WERI-Rb-1 (cell line): ENCODE results near the gene FRS3.

Source experiments
- DNase-seq: peaks from one replicate; pipeline ENCODE4 v3.0.0-alpha.2; 2020
- H3K27ac ChIP-seq: fragments of 250-450 bp; sonication (Bioruptor Pico); 2 replicates; pipeline ENCODE4 v1.5.1; 2020; ENCODE audit warnings: mild to moderate bottlenecking, moderate library complexity
- H3K27me3 ChIP-seq: fragments of 250-450 bp; sonication (Bioruptor Pico); 2 replicates; pipeline ENCODE4 v1.5.1; 2021; ENCODE audit warnings: mild to moderate bottlenecking, low read depth, moderate library complexity; ENCODE audit not compliant: insufficient read depth, severe bottlenecking
- H3K36me3 ChIP-seq: fragments of 250-450 bp; sonication (Bioruptor Pico); 2 replicates; pipeline ENCODE4 v1.5.1; 2020; ENCODE audit warnings: mild to moderate bottlenecking, moderate library complexity
- H3K4me3 ChIP-seq: 2 replicates; pipeline ENCODE4 v1.5.1; 2011; ENCODE audit warnings: low read depth, mild to moderate bottlenecking, control low read depth, low read length
- H3K9me3 ChIP-seq: fragments of 250-450 bp; sonication (Bioruptor Pico); 2 replicates; pipeline ENCODE4 v1.5.1; 2021; ENCODE audit warnings: mild to moderate bottlenecking, moderate library complexity; ENCODE audit not compliant: severe bottlenecking
- TF ChIP-seq, protein P1 (sequence below): IDR thresholded peaks from 2 replicates; pipeline ENCODE4 v1.5.1; 2011; ENCODE audit warnings: low read depth, mild to moderate bottlenecking, control low read depth, inconsistent platforms, low read length

Gene FRS3

DNA sequence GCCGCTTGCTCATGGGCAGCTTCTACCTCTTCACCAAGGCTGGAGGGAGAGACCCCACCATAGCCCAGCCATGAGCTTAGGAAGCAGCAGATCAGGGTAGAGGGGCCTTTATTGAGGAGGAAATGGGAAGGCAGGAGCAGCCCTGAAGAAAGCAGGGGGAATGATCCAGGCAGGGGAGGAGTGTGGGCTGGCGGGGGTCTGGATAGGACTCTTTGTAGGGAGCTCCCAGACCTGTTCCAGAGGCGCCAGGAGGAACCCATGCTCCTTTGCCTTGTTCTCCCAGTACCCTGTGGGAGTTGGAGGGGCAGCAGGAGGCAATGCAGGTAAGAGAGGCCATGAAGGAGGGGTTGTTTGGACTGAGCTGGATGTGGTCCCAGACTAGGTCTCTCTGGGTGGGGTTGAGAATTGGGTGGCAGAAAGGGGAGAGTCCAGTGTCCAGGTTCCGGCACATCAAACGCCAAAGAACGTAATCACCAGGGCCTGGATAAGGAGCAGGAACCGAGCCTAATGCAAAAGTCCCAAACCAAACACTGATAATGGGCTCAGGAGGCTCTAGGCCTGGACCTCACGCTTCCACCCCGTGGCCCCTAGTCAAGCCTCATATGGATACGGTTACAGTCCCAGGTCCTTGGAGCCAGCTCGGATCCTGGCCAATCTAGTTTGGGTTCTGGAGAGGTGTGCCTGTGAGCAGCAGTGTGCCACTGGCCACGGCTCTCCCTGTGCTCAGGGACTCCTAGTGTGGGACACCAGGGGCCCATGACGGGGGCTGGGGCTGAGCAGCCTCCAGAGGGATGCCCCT is 20.4 kb downstream of the FRS3 start:
- TF ChIP-seq, protein P1, sequence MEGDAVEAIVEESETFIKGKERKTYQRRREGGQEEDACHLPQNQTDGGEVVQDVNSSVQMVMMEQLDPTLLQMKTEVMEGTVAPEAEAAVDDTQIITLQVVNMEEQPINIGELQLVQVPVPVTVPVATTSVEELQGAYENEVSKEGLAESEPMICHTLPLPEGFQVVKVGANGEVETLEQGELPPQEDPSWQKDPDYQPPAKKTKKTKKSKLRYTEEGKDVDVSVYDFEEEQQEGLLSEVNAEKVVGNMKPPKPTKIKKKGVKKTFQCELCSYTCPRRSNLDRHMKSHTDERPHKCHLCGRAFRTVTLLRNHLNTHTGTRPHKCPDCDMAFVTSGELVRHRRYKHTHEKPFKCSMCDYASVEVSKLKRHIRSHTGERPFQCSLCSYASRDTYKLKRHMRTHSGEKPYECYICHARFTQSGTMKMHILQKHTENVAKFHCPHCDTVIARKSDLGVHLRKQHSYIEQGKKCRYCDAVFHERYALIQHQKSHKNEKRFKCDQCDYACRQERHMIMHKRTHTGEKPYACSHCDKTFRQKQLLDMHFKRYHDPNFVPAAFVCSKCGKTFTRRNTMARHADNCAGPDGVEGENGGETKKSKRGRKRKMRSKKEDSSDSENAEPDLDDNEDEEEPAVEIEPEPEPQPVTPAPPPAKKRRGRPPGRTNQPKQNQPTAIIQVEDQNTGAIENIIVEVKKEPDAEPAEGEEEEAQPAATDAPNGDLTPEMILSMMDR = no peak
- Histone ChIP-seq H3K27me3 (no peaks in the 10 kb centered on the region), H3K4me3 (no peak overlapping the region)

DNA sequence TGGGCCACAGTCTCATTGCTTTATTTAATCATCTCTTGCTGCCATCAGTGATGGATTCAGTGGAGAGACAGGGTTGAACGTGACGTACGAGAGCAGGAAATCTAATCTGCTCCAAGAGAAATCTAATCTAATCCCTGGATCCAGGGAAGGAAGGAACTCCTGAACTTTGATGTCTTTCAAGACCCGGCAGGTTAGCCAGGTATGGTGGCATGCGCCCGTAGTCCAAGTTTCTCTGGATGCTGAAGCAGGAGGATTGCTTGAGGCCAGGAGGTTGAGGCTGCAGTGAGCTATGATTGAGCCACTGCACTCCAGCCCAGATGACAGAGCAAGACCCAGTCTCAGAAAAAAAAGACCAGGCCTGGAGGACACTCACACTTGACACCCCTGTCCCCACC is 21.1 kb downstream of the FRS3 start:
- Histone ChIP-seq H3K27ac (no peak overlapping the region), H3K27me3 (no peaks in the 10 kb centered on the region), H3K4me3 (no peak overlapping the region), H3K36me3 (no peaks in the 10 kb centered on the region), H3K9me3 (no peaks in the 10 kb centered on the region)
- DNase-seq = no peak
- TF ChIP-seq, protein P1 = no peak

More for the DNA sequence above, 20.4 kb downstream of the FRS3 start:
- H3K27ac ChIP-seq = no peak overlapping the region
- no peaks in the 10 kb centered on the region for H3K9me3 ChIP-seq
- DNase-seq = no peak
- no peaks in the 10 kb centered on the region for H3K36me3 ChIP-seq

DNA sequence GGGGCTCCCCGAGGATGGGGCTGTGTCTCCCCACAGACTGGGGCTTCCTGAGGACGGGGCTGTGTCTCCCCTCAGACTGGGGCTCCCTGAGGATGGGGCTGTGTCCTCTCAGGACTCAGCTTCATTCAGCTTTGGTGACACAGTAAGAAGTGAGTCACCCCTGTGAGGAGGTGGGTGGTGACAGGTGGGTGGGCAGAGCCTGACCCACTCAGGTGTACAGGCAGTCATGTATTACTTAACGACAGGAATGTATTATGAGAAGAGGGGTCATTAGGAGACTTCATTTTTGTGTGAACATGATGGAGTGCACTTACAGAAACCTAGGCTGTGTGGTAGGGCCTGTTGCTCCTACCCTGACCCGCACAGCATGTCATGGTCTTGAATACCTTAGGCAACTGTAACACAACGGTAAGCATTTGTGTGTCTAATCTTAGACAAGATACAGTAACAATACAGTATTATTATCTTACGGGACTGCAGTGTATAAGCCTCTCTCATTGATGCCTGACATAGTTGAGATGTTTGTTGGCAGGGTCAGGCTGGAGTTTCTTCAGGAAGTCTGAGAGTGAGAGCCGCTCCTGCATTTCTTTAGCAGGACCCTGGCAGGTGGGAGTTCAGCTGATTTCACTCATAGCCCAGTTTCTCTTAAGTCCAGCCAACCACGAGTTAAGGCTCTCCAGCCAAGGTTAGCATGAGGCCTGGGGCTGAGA is 21.6 kb downstream of the FRS3 start:
- H3K9me3 ChIP-seq = no peaks in the 10 kb centered on the region
- DNase-seq = no peak
- no peak overlapping the region for H3K4me3 ChIP-seq
- H3K36me3 ChIP-seq = no peaks in the 10 kb centered on the region
- TF ChIP-seq, protein P1 = no peak
- no peak overlapping the region for H3K27ac ChIP-seq
- no peaks in the 10 kb centered on the region for H3K27me3 ChIP-seq

DNA sequence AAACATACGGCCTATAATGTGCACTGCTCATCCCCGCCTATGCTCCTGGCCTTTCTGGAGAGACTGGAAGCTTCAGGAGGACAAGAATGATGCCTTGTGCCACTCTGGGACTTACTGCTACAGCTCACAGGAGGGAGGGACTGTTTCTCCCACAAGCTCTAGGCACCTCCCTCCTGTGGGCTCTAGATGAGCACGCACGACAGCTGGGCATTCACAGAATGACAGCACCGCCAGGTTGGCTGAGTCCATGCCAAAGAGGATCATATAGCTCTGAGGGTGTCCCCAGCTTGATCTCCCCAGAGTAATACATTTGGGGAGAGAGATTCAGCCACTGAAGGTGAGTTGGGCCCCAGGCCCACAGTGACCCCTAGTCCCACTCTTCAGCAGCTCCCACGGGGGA is 22.4 kb downstream of the FRS3 start:
- no peak overlapping the region for H3K27ac ChIP-seq

DNA sequence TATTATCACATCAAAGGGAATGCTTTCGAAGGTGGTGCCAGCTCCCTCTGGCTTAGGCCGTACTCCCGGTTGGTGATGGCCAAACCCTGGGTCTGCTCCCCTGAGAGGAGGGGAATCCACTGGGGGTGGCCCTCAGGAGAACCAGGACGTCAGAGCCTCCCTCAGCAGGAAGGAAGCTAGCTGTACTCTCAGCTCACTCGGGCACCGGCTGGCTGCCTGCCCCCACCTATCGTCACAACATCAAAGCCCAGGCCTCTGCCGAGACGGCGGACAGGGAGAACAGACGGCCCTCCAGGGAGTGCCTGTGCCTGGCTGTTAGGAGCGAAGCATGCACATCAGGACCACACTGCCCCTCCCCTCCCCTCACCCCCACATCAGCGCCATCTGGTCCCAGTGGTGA is 23.3 kb downstream of the FRS3 start:
- Histone ChIP-seq H3K9me3 (no peaks in the 10 kb centered on the region), H3K4me3 (no peak overlapping the region), H3K36me3 (no peaks in the 10 kb centered on the region), H3K27ac (no peak overlapping the region), H3K27me3 (no peaks in the 10 kb centered on the region)
- no peak for DNase-seq
- TF ChIP-seq, protein P1 = no peak

More for the DNA sequence above, 22.4 kb downstream of the FRS3 start:
- H3K4me3 ChIP-seq = no peak overlapping the region
- H3K36me3 ChIP-seq = no peaks in the 10 kb centered on the region
- H3K27me3 ChIP-seq = no peaks in the 10 kb centered on the region
- H3K9me3 ChIP-seq = no peaks in the 10 kb centered on the region
- DNase-seq = peak; percentile 55
- TF ChIP-seq, protein P1 = no peak
